HEK293 (cell line): ENCODE measurements around the gene FAM234A.

Source experiments
- CTCF ChIA-PET: fragments of 350-600 bp; formaldehyde crosslinking; extraction: SDS; loops from one replicate; lab custom pipeline; 2021; ENCODE audit warnings: antibody characterized with exemption; lab: Yijun Ruan, JAX
- POLR2A ChIA-PET: fragments of 300-600 bp; formaldehyde crosslinking; extraction: SDS; loops from one replicate; lab custom pipeline; 2020; ENCODE audit warnings: antibody characterized with exemption, inconsistent platforms; lab: Yijun Ruan, JAX
- H3K27ac ChIP-seq: fragments of 200-500 bp; sonication (Bioruptor generic); 2 replicates; pipeline ENCODE4 v1.5.1; 2014; ENCODE audit warnings: low read depth, low read length, control low read depth, inconsistent platforms; ENCODE audit errors: extremely low read depth
- H3K36me3 ChIP-seq, 2 experiments: fragments of 200-500 bp in 1 of 2; sonication (Bioruptor generic) in 1 of 2; 1 replicate in 1 of 2; 2 replicates in 1 of 2; pipeline ENCODE4 v1.5.1; 2014 to 2017; ENCODE audit warnings: inconsistent platforms in 2 of 2, low read length in 2 of 2; ENCODE audit not compliant: control insufficient read depth in 2 of 2, insufficient read depth in 1 of 2
- H3K4me1 ChIP-seq: fragments of 200-500 bp; sonication (Bioruptor generic); 2 replicates; pipeline ENCODE4 v1.5.1; 2014; ENCODE audit warnings: mild to moderate bottlenecking, low read length, inconsistent platforms; ENCODE audit not compliant: control insufficient read depth, insufficient read depth
- H3K4me3 ChIP-seq: 2 replicates; pipeline ENCODE4 v1.5.1; 2011; ENCODE audit warnings: low read depth, mild to moderate bottlenecking, control low read depth, low read length, moderate library complexity
- H3K9me3 ChIP-seq: fragments of 200-500 bp; sonication (Bioruptor generic); 2 replicates; pipeline ENCODE4 v1.5.1; 2014; ENCODE audit warnings: low read depth, low read length, inconsistent platforms; ENCODE audit not compliant: control insufficient read depth, insufficient read depth
- GFI1B ChIP-seq: fragments of 450-650 bp; formaldehyde crosslinking; IDR thresholded peaks from 2 replicates; pipeline ENCODE4 v1.5.1; 2016; ENCODE audit warnings: missing biosample characterization, missing genetic modification characterization
- KLF10 ChIP-seq: fragments of 450-650 bp; IDR thresholded peaks from 2 replicates; pipeline ENCODE4 v1.5.1; 2018; ENCODE audit warnings: missing biosample characterization, mild to moderate bottlenecking, missing genetic modification characterization
- KLF7 ChIP-seq: fragments of 450-650 bp; formaldehyde crosslinking; IDR thresholded peaks from 2 replicates; pipeline ENCODE4 v1.5.1; 2016; ENCODE audit warnings: missing biosample characterization, missing genetic modification characterization, borderline replicate concordance
- RBAK ChIP-seq: fragments of 450-650 bp; formaldehyde crosslinking; IDR thresholded peaks from 2 replicates; pipeline ENCODE4 v1.5.1; 2016; ENCODE audit warnings: missing biosample characterization, missing genetic modification characterization
- SALL2 ChIP-seq: fragments of 450-650 bp; formaldehyde crosslinking; IDR thresholded peaks from 2 replicates; pipeline ENCODE4 v1.5.0; 2017; ENCODE audit warnings: missing biosample characterization, mild to moderate bottlenecking, missing genetic modification characterization, borderline replicate concordance
- WT1 ChIP-seq: fragments of 450-650 bp; formaldehyde crosslinking; IDR thresholded peaks from 2 replicates; pipeline ENCODE4 v1.5.1; 2016; ENCODE audit warnings: missing biosample characterization, missing genetic modification characterization
- ZBTB17 ChIP-seq: fragments of 450-650 bp; formaldehyde crosslinking; IDR thresholded peaks from 2 replicates; pipeline ENCODE4 v1.5.1; 2016; ENCODE audit warnings: missing biosample characterization, missing genetic modification characterization
- ZBTB48 ChIP-seq: fragments of 450-650 bp; formaldehyde crosslinking; IDR thresholded peaks from 2 replicates; pipeline ENCODE4 v1.5.1; 2016; ENCODE audit warnings: missing biosample characterization, missing genetic modification characterization
- ZBTB6 ChIP-seq: fragments of 450-650 bp; formaldehyde crosslinking; IDR thresholded peaks from 2 replicates; pipeline ENCODE4 v1.5.1; 2017; ENCODE audit warnings: missing biosample characterization, missing genetic modification characterization
- ZFHX2 ChIP-seq: fragments of 450-650 bp; formaldehyde crosslinking; conservative IDR thresholded peaks from 2 replicates; pipeline ENCODE4 v1.5.1; 2016; ENCODE audit warnings: missing biosample characterization, missing genetic modification characterization
- ZFP69B ChIP-seq: fragments of 450-650 bp; formaldehyde crosslinking; IDR thresholded peaks from 2 replicates; pipeline ENCODE4 v1.5.1; 2016; ENCODE audit warnings: missing biosample characterization, missing genetic modification characterization
- ZNF169 ChIP-seq: fragments of 450-650 bp; formaldehyde crosslinking; IDR thresholded peaks from 2 replicates; pipeline ENCODE4 v1.5.1; 2016; ENCODE audit warnings: missing biosample characterization, missing genetic modification characterization
- ZNF214 ChIP-seq: fragments of 450-650 bp; formaldehyde crosslinking; IDR thresholded peaks from 2 replicates; pipeline ENCODE4 v1.5.1; 2017; ENCODE audit warnings: missing biosample characterization, mild to moderate bottlenecking, missing genetic modification characterization, borderline replicate concordance
- ZNF23 ChIP-seq: fragments of 450-650 bp; formaldehyde crosslinking; IDR thresholded peaks from 2 replicates; pipeline ENCODE4 v1.5.1; 2016; ENCODE audit warnings: missing biosample characterization, missing genetic modification characterization, borderline replicate concordance
- ZNF266 ChIP-seq: fragments of 450-650 bp; formaldehyde crosslinking; IDR thresholded peaks from 2 replicates; pipeline ENCODE4 v1.5.1; 2016; ENCODE audit warnings: missing biosample characterization, missing genetic modification characterization, low read depth
- ZNF341 ChIP-seq: fragments of 450-650 bp; formaldehyde crosslinking; IDR thresholded peaks from 2 replicates; pipeline ENCODE4; 2016; ENCODE audit warnings: low read depth, missing biosample characterization, missing genetic modification characterization
- ZNF37A ChIP-seq: fragments of 450-650 bp; IDR thresholded peaks from 2 replicates; pipeline ENCODE4 v1.5.1; 2018; ENCODE audit warnings: missing biosample characterization, missing genetic modification characterization
- ZNF416 ChIP-seq: fragments of 450-650 bp; formaldehyde crosslinking; IDR thresholded peaks from 2 replicates; pipeline ENCODE4 v1.5.1; 2016; ENCODE audit warnings: missing biosample characterization, missing genetic modification characterization
- ZNF426 ChIP-seq: fragments of 450-650 bp; formaldehyde crosslinking; IDR thresholded peaks from 2 replicates; pipeline ENCODE4 v1.5.1; 2017; ENCODE audit warnings: missing biosample characterization, missing genetic modification characterization, mild to moderate bottlenecking, inconsistent platforms, moderate library complexity
- ZNF473 ChIP-seq: fragments of 450-650 bp; formaldehyde crosslinking; IDR thresholded peaks from 2 replicates; pipeline ENCODE4 v1.5.1; 2017; ENCODE audit warnings: missing biosample characterization, missing genetic modification characterization
- ZNF585B ChIP-seq: fragments of 450-650 bp; formaldehyde crosslinking; IDR thresholded peaks from 2 replicates; pipeline ENCODE4 v1.5.1; 2016; ENCODE audit warnings: missing biosample characterization, missing genetic modification characterization
- ZNF785 ChIP-seq: fragments of 450-650 bp; formaldehyde crosslinking; IDR thresholded peaks from 2 replicates; pipeline ENCODE4 v1.5.1; 2016; ENCODE audit warnings: missing biosample characterization, missing genetic modification characterization
- ZNF791 ChIP-seq: fragments of 450-650 bp; formaldehyde crosslinking; IDR thresholded peaks from 2 replicates; pipeline ENCODE4 v1.5.1; 2016; ENCODE audit warnings: missing biosample characterization, missing genetic modification characterization
- ZNF830 ChIP-seq: fragments of 450-650 bp; IDR thresholded peaks from 2 replicates; pipeline ENCODE4 v1.5.0; 2018; ENCODE audit warnings: missing biosample characterization, missing genetic modification characterization, low read depth, mild to moderate bottlenecking, moderate library complexity
- ZSCAN18 ChIP-seq: fragments of 450-650 bp; formaldehyde crosslinking; IDR thresholded peaks from 2 replicates; pipeline ENCODE4 v1.5.1; 2016; ENCODE audit warnings: missing biosample characterization, missing genetic modification characterization
- TF ChIP-seq, protein P1 (sequence below): fragments of 450-650 bp; formaldehyde crosslinking; IDR thresholded peaks from 2 replicates; pipeline ENCODE4 v1.5.1; 2016; ENCODE audit warnings: missing biosample characterization, missing genetic modification characterization

FAM234A gene

DNA sequence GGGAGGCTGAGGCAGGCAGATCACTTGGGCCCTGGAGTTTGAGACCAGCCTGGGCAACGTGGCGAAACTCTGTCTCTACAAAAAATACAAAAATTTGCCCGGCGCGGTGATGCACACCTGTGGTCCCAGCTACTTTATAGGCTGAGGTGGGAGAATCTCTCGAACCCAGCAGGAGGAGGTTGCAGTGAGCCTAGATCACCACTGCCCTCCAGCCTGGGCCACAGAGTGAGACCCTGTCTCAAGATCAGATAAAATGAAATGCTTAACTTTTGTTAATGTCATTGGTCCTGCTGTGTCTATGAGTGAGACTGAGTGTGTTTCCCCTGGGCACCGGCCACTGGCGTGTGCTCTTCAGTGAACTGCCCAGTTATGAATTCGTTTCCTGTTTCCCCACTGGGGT is 10.5 kb downstream of the FAM234A start (continued):
- TF ChIP-seq ZNF266 (tag by site-specific recombination), result no peak
- TF ChIP-seq ZNF426 (tag by site-specific recombination), result no peak
- no peak for TF ChIP-seq ZBTB17 (tag by site-specific recombination)
- TF ChIP-seq KLF7 (tag by site-specific recombination), result no peak
- TF ChIP-seq, all 188 proteins: peak for 0

GRCh38 chr16:247027-247426 is 12.4 kb downstream of the FAM234A start:
- no peak for TF ChIP-seq ZFHX2 (tag by site-specific recombination)
- TF ChIP-seq ZNF473 (tag by site-specific recombination), result no peak
- no peak for TF ChIP-seq WT1 (tag by site-specific recombination)
- TF ChIP-seq ZBTB48 (tag by site-specific recombination), result no peak
- no peak for TF ChIP-seq ZNF341 (tag by site-specific recombination)
- TF ChIP-seq ZNF585B, result no peak
- TF ChIP-seq GFI1B (tag by site-specific recombination), result no peak
- no peak for TF ChIP-seq KLF10 (tag by site-specific recombination)
- TF ChIP-seq ZSCAN18 (tag by site-specific recombination), result no peak
- TF ChIP-seq ZNF830 (tag by site-specific recombination), result no peak
- TF ChIP-seq ZNF169 (tag by site-specific recombination), result no peak
- no peak for TF ChIP-seq ZNF23 (tag by site-specific recombination)
- TF ChIP-seq ZNF785 (tag by site-specific recombination), result no peak
- no peak for TF ChIP-seq ZNF416
- no peak for TF ChIP-seq ZNF37A
- TF ChIP-seq SALL2 (tag by site-specific recombination), result no peak
- TF ChIP-seq ZNF791 (tag by site-specific recombination), result no peak
- TF ChIP-seq RBAK (tag by site-specific recombination), result no peak
- H3K9me3 ChIP-seq, result no peaks in the 10 kb centered on the region
- ChIA-PET CTCF (interaction anchor here (0.7 kb wide), 1 partner anchor 151 kb away, joined by 3 read pairs; no protein-coding TSS in a partner anchor), POLR2A (no interaction called here)
- no peak overlapping the region for H3K27ac ChIP-seq
- H3K4me3 ChIP-seq, result no peak overlapping the region
- no peaks in the 10 kb centered on the region for H3K4me1 ChIP-seq
- peaks cover 0 to 3% of the 10 kb centered on the region in 2 experiments; a peak in 2 of 3 replicates for H3K36me3 ChIP-seq

- ChIA-PET CTCF (interaction anchor here (1.2 kb wide), 1 partner anchor 14 kb away, joined by 3 read pairs; no protein-coding TSS in a partner anchor), POLR2A (interaction anchor here (1.0 kb wide), 1 partner anchor 14 kb away, joined by 3 read pairs; no protein-coding TSS in a partner anchor)
- Histone ChIP-seq H3K36me3 (peaks cover 0 to 10% of the 10 kb centered on the region in 2 experiments; a peak in 2 of 3 replicates), H3K4me3 (no peak overlapping the region), H3K9me3 (no peaks in the 10 kb centered on the region), H3K4me1 (no peaks in the 10 kb centered on the region), H3K27ac (no peak overlapping the region)
- TF ChIP-seq ZFP69B (tag by site-specific recombination) (0 out of 2 replicates have a peak, but pooled peaks have one; percentile 20), ZNF214 (tag by site-specific recombination) (no peak), ZBTB6 (tag by site-specific recombination) (no peak)
- TF ChIP-seq, protein P1, sequence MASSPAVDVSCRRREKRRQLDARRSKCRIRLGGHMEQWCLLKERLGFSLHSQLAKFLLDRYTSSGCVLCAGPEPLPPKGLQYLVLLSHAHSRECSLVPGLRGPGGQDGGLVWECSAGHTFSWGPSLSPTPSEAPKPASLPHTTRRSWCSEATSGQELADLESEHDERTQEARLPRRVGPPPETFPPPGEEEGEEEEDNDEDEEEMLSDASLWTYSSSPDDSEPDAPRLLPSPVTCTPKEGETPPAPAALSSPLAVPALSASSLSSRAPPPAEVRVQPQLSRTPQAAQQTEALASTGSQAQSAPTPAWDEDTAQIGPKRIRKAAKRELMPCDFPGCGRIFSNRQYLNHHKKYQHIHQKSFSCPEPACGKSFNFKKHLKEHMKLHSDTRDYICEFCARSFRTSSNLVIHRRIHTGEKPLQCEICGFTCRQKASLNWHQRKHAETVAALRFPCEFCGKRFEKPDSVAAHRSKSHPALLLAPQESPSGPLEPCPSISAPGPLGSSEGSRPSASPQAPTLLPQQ (tag by site-specific recombination), result peak; percentile 47; the same call in 1 of the 2 replicates
Measured at GRCh38 chr16:249431-249830, 14.8 kb downstream of the FAM234A start.
